Choroid plexus epithelial cell (primary cell): ENCODE data around the gene JAK1.
A peak's percentile ranks its signal among the peaks of the same experiment; 100 is the strongest.

Source experiments
- DNase-seq: peaks from one replicate; pipeline ENCODE4 v3.0.0-alpha.2; 2010; ENCODE audit warnings: low read depth
- H3K4me3 ChIP-seq: 2 replicates; pipeline ENCODE4 v1.5.1; 2011; ENCODE audit warnings: low read depth, mild to moderate bottlenecking, control low read depth, low read length, moderate library complexity
- CTCF ChIP-seq: conservative IDR thresholded peaks from 2 replicates; pipeline ENCODE4 v1.5.1; 2011; ENCODE audit warnings: low read depth, mild to moderate bottlenecking, control low read depth, inconsistent platforms, low read length, moderate library complexity

The JAK1 gene

GRCh38 chr1:64890699-64891447, 75.5 kb downstream of the JAK1 start:
- H3K4me3 ChIP-seq = no peak overlapping the region
- DNase-seq = no peak
- no peak for TF ChIP-seq CTCF

- TF ChIP-seq CTCF = no peak
- H3K4me3 ChIP-seq = no peak overlapping the region
- DNase-seq = peak; percentile 29
Measured at GRCh38 chr1:64887689-64888217, 78.6 kb downstream of the JAK1 start.

DNA sequence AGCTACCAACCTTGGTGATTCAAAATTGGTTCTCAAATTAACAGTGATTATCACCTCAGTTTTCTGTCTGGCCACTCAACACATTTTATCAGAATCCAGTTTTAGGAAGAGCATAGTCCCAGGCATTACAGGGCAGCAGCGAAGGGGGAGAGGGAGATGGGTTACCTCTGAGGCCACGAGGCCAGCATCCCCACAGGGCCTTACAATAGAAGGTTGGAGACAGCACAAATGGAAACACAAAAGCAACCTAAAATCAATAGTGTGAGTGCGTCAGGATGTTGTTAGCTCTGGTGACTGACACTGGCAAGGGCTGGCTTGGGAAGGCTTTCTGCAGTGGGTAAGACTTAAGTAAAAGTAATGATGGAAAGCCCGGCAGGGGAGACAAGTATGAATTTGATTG, 79.5 kb downstream of the JAK1 start:
- no peak for DNase-seq
- H3K4me3 ChIP-seq = no peak overlapping the region
- TF ChIP-seq CTCF = no peak

GRCh38 chr1:64885648-64886047, 80.7 kb downstream of the JAK1 start:
- no peak overlapping the region for H3K4me3 ChIP-seq
- DNase-seq = no peak
- no peak for TF ChIP-seq CTCF

GRCh38 chr1:64884261-64885040, 81.9 kb downstream of the JAK1 start:
- no peak for TF ChIP-seq CTCF
- H3K4me3 ChIP-seq = no peak overlapping the region
- DNase-seq = peak; percentile 56

DNA sequence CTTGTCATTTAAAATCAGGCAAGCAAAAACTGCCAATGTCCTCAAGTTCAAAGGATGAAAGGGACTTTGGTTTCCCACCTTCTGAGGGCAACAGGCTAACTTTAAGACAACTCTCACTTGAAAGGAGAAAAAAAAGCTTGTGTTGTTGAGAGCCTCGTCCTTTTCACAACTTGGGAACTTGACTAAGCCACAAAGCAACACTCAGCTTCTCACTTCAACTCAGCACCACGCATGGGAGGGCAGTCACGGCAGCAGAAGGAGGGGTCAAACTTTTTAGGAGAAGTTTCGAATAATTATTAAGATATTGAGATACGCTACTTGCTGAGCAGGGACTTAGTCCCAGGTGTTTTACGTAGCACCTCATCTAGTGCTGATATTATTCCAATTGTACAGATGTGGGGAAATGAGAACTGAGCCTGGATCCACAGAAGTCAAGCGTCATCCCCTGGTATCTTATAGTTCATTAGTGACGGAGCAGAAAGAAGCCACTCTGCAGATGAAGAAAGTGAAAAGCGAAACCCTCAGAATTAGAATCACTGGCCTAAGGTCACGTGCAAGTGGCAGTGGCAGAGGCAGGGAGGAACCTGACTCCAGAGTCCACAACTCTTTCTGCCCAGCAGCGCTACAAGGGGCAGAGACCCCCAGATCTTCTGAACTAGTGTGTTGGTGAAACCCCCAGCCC, 83.6 kb downstream of the JAK1 start:
- no peak for TF ChIP-seq CTCF
- no peak for DNase-seq
- H3K4me3 ChIP-seq = no peak overlapping the region
